Vagina (tissue), 2 donors: ENCODE measurements around the gene ATIC. TPM values are rescaled to one million over a fixed set of nuclear protein-coding genes. Genes with fewer than 3 reads are reported as not detected.

Experiments
- DNase-seq, 2 donors: peaks; one replicate each; pipeline ENCODE4 v3.0.0-alpha.2; 2017; ENCODE audit errors: extremely low spot score in 2 of 2
- H3K27ac ChIP-seq: fragments of 200-600 bp; sonication (generic); one replicate; pipeline ENCODE4 v1.5.1; 2019
- H3K27me3 ChIP-seq: fragments of 200-600 bp; sonication (generic); one replicate; pipeline ENCODE4 v1.5.1; 2019
- H3K36me3 ChIP-seq, 2 donors: fragments of 200-600 bp; sonication (generic); one replicate each; pipeline ENCODE4 v1.5.1; 2017 to 2019
- H3K4me1 ChIP-seq: fragments of 200-600 bp; sonication (generic); one replicate; pipeline ENCODE4 v1.5.1; 2019
- H3K4me3 ChIP-seq, 2 donors: fragments of 200-600 bp; sonication (generic); 1 replicate in 1 of 2; 2 replicates in 1 of 2; pipeline ENCODE4 v1.5.1; 2016 to 2019
- H3K9me3 ChIP-seq: fragments of 200-600 bp; sonication (generic); one replicate; pipeline ENCODE4 v1.5.1; 2019
- POLR2A ChIP-seq, 2 donors: fragments of 450-650 bp; IDR thresholded peaks; one replicate each; pipeline ENCODE4 v1.6.1; 2017; ENCODE audit warnings: antibody characterized with exemption in 2 of 2, mild to moderate bottlenecking in 2 of 2, moderate library complexity in 2 of 2
- POLR2AphosphoS5 ChIP-seq, 2 donors: sonication (generic); formaldehyde crosslinking; IDR thresholded peaks; one replicate each; pipeline ENCODE4 v1.9.0; 2017; ENCODE audit warnings: antibody characterized with exemption in 2 of 2, mild to moderate bottlenecking in 2 of 2, low read depth in 1 of 2; ENCODE audit not compliant: insufficient read depth in 1 of 2
- intact Hi-C: fragments of 100-400 bp; cut with DNase I; formaldehyde crosslinking; loops from one replicate; pipeline ENCODE4 v1.15.1; 2023
- total RNA-seq: library from RNA; depleted of rRNA; stranded (reverse); fragments of >200 nt; gene quantifications from one replicate; pipeline ENCODE4 v1.2.3, GENCODE V29; 2016
- TF ChIP-seq, protein P1 (sequence below), 3 experiments: fragments of 450-650 bp in 2 of 3; fragments of 200-600 bp in 1 of 3; sonication (generic) in 1 of 3; IDR thresholded peaks; one replicate each; pipeline ENCODE4 v1.5.1; 2017 to 2019; ENCODE audit warnings: antibody characterized with exemption in 3 of 3, mild to moderate bottlenecking in 2 of 3, moderate library complexity in 2 of 3

ATIC gene
- total RNA-seq, 1 donor from 2014 or later, result 75.6 TPM

DNA sequence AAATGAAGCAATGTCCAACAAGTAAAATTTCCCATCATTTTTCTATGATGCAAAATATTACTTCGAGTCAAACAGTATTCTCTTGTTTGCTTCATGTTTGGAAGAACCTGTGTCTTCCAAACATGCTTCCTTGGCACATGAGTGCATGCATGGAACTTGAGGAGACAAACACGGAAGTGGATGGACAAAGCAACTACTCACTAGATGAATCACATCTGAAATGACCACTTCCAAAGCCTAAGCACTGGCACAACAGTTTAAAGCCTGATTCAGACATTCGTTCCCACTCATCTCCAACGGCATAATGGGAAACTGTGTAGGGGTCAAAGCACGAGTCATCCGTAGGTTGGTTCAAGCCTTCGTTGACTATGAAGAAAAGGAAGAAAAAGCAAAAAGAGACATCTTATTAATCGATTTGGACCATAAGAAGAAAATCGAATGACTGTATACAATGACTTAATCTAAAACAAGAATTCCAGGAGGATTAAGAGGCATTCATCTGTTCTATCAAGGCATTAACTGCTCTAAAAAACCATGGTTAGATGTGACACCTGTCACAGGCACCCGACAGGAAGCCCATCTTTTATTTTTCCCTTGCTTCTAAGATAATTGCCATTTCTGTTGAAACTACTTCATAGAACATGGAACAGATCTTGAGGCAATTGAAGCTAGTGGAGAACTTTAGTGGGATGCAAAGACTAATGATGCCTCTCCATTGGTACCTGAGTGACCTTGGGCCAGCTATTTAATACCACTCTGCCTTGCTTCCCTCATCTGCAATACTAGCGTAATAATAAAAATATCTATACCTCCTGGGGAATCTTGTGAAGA, 56.0 kb downstream of the ATIC start:
- intact Hi-C loops, result no loop called here
- DNase-seq, result no peak
- no peaks in the 10 kb centered on the region for H3K4me1 ChIP-seq
- no peak overlapping the region for H3K4me3 ChIP-seq
- no peaks in the 10 kb centered on the region for H3K27me3 ChIP-seq
- H3K36me3 ChIP-seq, result peaks cover 0 to 38% of the 10 kb centered on the region in 2 donors
- no peak for TF ChIP-seq POLR2AphosphoS5 (IDR thresholded peaks at IDR 0.05; ENCODE audit: insufficient read depth in 1 of 2, low read depth in 1 of 2)
- TF ChIP-seq POLR2A (IDR thresholded peaks at IDR 0.05), result no peak
- TF ChIP-seq, protein P1, sequence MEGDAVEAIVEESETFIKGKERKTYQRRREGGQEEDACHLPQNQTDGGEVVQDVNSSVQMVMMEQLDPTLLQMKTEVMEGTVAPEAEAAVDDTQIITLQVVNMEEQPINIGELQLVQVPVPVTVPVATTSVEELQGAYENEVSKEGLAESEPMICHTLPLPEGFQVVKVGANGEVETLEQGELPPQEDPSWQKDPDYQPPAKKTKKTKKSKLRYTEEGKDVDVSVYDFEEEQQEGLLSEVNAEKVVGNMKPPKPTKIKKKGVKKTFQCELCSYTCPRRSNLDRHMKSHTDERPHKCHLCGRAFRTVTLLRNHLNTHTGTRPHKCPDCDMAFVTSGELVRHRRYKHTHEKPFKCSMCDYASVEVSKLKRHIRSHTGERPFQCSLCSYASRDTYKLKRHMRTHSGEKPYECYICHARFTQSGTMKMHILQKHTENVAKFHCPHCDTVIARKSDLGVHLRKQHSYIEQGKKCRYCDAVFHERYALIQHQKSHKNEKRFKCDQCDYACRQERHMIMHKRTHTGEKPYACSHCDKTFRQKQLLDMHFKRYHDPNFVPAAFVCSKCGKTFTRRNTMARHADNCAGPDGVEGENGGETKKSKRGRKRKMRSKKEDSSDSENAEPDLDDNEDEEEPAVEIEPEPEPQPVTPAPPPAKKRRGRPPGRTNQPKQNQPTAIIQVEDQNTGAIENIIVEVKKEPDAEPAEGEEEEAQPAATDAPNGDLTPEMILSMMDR (IDR thresholded peaks at IDR 0.05), result no peak
- H3K27ac ChIP-seq, result no peak overlapping the region
- no peaks in the 10 kb centered on the region for H3K9me3 ChIP-seq

DNA sequence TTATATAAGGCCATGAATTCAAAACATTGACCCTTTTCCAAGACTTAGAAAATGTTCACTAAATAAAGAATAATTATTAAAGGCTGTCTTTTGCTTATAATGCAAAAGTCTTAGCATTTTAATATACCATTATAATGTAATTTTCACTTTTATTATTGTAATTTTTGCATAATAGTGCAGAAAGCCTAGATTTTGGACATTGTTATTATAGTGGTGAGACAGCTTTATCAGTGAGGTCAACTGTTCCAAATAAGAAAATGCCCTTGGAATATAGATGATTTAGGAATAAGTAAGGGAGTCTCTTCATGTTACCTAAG, 56.6 kb downstream of the ATIC start:
- intact Hi-C loops, result no loop called here

DNA sequence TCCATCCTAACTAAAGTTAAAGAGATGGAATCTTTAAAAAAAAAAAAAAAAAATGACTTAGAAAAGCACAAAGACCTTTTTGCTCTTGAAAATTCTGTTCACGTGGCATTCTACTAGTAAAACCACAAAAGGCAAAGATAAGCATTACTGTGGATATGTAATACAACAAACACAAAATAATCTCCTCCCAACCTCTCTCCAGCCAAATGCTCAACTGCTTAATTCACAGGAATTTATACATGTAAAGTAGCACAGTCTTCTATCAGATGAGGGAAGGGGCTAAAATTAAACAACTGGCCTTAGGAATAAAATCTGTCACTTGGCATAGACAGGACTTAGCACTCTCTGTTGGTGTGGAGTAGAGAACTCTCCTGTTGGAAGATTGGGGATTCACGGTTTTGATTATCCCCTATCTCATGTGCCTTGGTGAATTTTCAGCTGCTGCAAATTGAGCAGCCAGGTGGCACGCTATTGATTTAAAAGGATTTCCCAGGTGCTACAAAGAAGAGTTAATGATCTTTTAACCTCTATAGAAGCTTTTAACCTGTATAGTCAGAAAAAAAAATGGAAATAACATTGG, 57.4 kb downstream of the ATIC start:
- Histone ChIP-seq H3K4me3 (no peak overlapping the region), H3K36me3 (peaks cover 0 to 33% of the 10 kb centered on the region in 2 donors)
- intact Hi-C loops, result no loop called here

More for the DNA sequence above, 56.6 kb downstream of the ATIC start:
- H3K27me3 ChIP-seq, result no peaks in the 10 kb centered on the region
- TF ChIP-seq POLR2AphosphoS5 (IDR thresholded peaks at IDR 0.05; ENCODE audit: insufficient read depth in 1 of 2, low read depth in 1 of 2) (no peak), POLR2A (IDR thresholded peaks at IDR 0.05) (no peak)
- TF ChIP-seq, protein P1 (IDR thresholded peaks at IDR 0.05), result no peak
- H3K9me3 ChIP-seq, result no peaks in the 10 kb centered on the region
- H3K36me3 ChIP-seq, result peaks cover 0 to 34% of the 10 kb centered on the region in 2 donors
- no peaks in the 10 kb centered on the region for H3K4me1 ChIP-seq
- no peak for DNase-seq
- H3K27ac ChIP-seq, result no peak overlapping the region
- H3K4me3 ChIP-seq, result no peak overlapping the region

DNA sequence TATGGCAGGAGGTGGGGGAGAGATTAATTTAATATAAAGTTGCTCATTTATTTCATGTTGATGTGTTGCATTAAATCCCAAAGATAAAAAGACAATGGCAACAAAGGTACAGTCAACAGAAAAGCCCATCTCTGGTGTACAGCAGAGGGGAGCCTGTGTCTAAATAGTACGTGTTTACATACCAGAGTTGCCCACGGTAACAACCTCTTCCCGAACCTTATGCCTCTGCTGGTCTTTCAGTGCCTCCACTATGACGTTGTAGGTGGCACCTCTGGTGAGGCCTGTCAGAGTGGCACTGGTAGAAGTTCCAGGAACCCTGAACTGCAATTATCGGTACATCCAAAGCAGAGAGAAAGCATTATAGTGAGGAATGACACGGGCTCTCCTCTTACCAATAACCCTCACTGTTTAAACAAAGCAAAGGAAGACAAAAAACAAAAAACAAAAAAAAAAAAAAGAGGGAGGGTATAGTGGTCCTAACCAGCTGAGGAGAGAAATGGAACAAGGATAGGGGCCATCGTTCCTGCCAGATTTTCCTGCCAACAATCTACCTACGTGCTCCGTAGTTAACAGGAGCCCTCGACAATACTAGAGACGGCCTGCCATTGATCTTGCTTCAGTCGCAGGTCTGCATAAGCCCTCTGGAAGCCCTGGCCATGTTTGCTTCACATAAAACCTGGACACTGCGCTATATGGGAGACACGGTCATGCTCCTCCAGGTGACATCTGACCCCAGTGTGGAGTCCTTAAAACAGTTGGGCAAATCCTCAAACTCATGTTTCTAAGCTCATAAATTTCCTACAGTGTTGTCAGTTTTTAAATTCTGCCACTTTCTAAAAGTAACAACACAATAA, 58.5 kb downstream of the ATIC start:
- H3K4me1 ChIP-seq, result no peaks in the 10 kb centered on the region
- no peak for DNase-seq
- H3K36me3 ChIP-seq, result peaks cover 0 to 34% of the 10 kb centered on the region in 2 donors
- TF ChIP-seq, protein P1 (IDR thresholded peaks at IDR 0.05), result no peak
- intact Hi-C loops, result no loop called here
- no peaks in the 10 kb centered on the region for H3K27me3 ChIP-seq
- H3K9me3 ChIP-seq, result no peaks in the 10 kb centered on the region
- H3K4me3 ChIP-seq, result no peak overlapping the region
- H3K27ac ChIP-seq, result no peak overlapping the region

More for the DNA sequence above, 57.4 kb downstream of the ATIC start:
- TF ChIP-seq POLR2AphosphoS5 (IDR thresholded peaks at IDR 0.05; ENCODE audit: insufficient read depth in 1 of 2, low read depth in 1 of 2), result no peak
- TF ChIP-seq, protein P1 (IDR thresholded peaks at IDR 0.05), result no peak
- no peak for TF ChIP-seq POLR2A (IDR thresholded peaks at IDR 0.05)
- DNase-seq, result no peak
- no peaks in the 10 kb centered on the region for H3K4me1 ChIP-seq
- no peaks in the 10 kb centered on the region for H3K9me3 ChIP-seq
- no peaks in the 10 kb centered on the region for H3K27me3 ChIP-seq
- no peak overlapping the region for H3K27ac ChIP-seq
